OCI-LY3 (cell line): ENCODE measurements around the gene DSE.

Source experiments
- CTCF ChIP-seq: fragments of 200-600, 300-600 bp; sonication (generic); IDR thresholded peaks from 2 replicates; pipeline ENCODE4 v1.5.1; 2014; ENCODE audit warnings: antibody characterized with exemption, low read length, low read depth
- EZH2phosphoT487 ChIP-seq: fragments of 200-600 bp; shearing (Covaris generic); IDR thresholded peaks from 2 replicates; pipeline ENCODE4 v1.6.1; 2018; ENCODE audit warnings: antibody characterized with exemption, mixed run types, low read depth

GRCh38 chr6:116419069-116419786, 48.5 kb downstream of the DSE start:
- TF ChIP-seq CTCF (no peak), EZH2phosphoT487 (no peak)
